Activated CD8-positive, alpha-beta T cell treated with anti-CD3 and anti-CD28 coated beads for 36 hours (primary cell): Measurements from ENCODE around the gene FN3K. TPM values are rescaled to one million over a fixed set of nuclear protein-coding genes. Genes with fewer than 3 reads are reported as not detected.

ENCODE experiments used
- ATAC-seq: fragments of 200-7000 bp; cut with Tn5 transposase; one replicate; pipeline ENCODE4 v1.10.0; 2021; ENCODE audit warnings: mild to moderate bottlenecking, moderate library complexity
- CTCF ChIA-PET: fragments of 350-600 bp; sonication (Branson Sonifier 250); formaldehyde crosslinking; loops from one replicate; lab custom pipeline; 2021; ENCODE audit warnings: antibody characterized with exemption; lab: Charles Lee
- POLR2A ChIA-PET: fragments of 350-600 bp; sonication (Branson Sonifier 250); formaldehyde crosslinking; loops from one replicate; lab custom pipeline; 2021; ENCODE audit warnings: antibody characterized with exemption; lab: Charles Lee
- DNase-seq: peaks from one replicate; pipeline ENCODE4 v3.0.0-alpha.2; 2020
- H3K27ac Mint-ChIP-seq: one replicate; pipeline ENCODE4 v1.8.0; 2021; ENCODE audit warnings: mild to moderate bottlenecking, mixed read lengths
- H3K27me3 Mint-ChIP-seq: one replicate; pipeline ENCODE4 v1.8.0; 2021; ENCODE audit warnings: mixed read lengths
- H3K36me3 Mint-ChIP-seq: one replicate; pipeline ENCODE4 v1.8.0; 2021; ENCODE audit warnings: low read depth, mixed read lengths
- H3K4me1 Mint-ChIP-seq: one replicate; pipeline ENCODE4 v1.8.0; 2021; ENCODE audit warnings: low read depth, mixed read lengths
- H3K4me3 Mint-ChIP-seq: one replicate; pipeline ENCODE4 v1.8.0; 2021; ENCODE audit warnings: mild to moderate bottlenecking, moderate library complexity, mixed read lengths
- H3K9me3 Mint-ChIP-seq: one replicate; pipeline ENCODE4 v1.8.0; 2021; ENCODE audit warnings: mixed read lengths
- CTCF ChIP-seq: fragments of 200-600 bp; IDR thresholded peaks from one replicate; pipeline ENCODE4 v1.8.0; 2022; ENCODE audit warnings: antibody characterized with exemption, mild to moderate bottlenecking
- intact Hi-C: fragments of 100-400 bp; cut with micrococcal nuclease; formaldehyde crosslinking; loops from one replicate; pipeline ENCODE4 v1.10.0; 2022
- total RNA-seq, 2 experiments: library from RNA; stranded (reverse); gene quantifications; one replicate each; pipeline ENCODE4 v1.2.3, GENCODE V29; 2021

The FN3K gene
- total RNA-seq, 2 experiments from 2014 or later, result 0.96 to 1.2 TPM

GRCh38 chr17:82789806-82790205, 54.4 kb downstream of the FN3K start:
- intact Hi-C loops, result loop anchor here (10.0 kb wide), 1 partner anchor 125 kb away; no protein-coding TSS in a partner anchor
- no peak for DNase-seq
- no peaks in the 10 kb centered on the region for H3K4me1 Mint-ChIP-seq
- H3K27ac Mint-ChIP-seq, result no peak overlapping the region
- H3K4me3 Mint-ChIP-seq, result no peak overlapping the region
- no peak for TF ChIP-seq CTCF
- no peak for ATAC-seq
- peaks cover 6% of the 10 kb centered on the region for H3K36me3 Mint-ChIP-seq
- no peaks in the 10 kb centered on the region for H3K9me3 Mint-ChIP-seq
- ChIA-PET POLR2A (no interaction called here), CTCF (no interaction called here)
- H3K27me3 Mint-ChIP-seq, result no peaks in the 10 kb centered on the region

GRCh38 chr17:82790391-82790790, 55.0 kb downstream of the FN3K start:
- ChIA-PET POLR2A (no interaction called here), CTCF (no interaction called here)
- H3K9me3 Mint-ChIP-seq, result no peaks in the 10 kb centered on the region
- peaks cover 6% of the 10 kb centered on the region for H3K36me3 Mint-ChIP-seq
- H3K4me3 Mint-ChIP-seq, result no peak overlapping the region
- H3K27me3 Mint-ChIP-seq, result no peaks in the 10 kb centered on the region
- ATAC-seq (no peak), DNase-seq (no peak)
- H3K27ac Mint-ChIP-seq, result no peak overlapping the region
- no peak for TF ChIP-seq CTCF
- H3K4me1 Mint-ChIP-seq, result no peaks in the 10 kb centered on the region
- intact Hi-C loops, result no loop called here

DNA sequence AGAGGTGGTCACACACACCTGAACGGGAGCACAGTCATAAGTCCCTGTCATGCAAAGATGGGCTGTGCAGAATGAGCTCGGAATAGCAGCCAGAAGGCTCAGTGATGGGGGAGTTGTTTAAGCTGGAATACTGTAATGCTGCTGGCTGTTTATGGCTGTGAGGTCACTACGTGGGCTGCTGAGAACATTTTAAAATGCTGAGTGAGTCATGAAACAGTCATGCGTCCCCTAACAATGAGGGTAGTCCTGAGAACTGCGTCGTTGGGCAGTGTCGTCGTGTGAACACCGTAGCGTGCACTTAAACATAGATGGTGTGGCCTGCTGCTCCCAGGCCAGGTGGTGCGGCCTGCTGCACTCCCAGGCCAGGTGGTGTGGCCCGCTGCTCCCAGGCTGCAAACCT, 56.1 kb downstream of the FN3K start:
- Mint-ChIP-seq H3K36me3 (peaks cover 3% of the 10 kb centered on the region), H3K27ac (no peak overlapping the region), H3K4me3 (no peak overlapping the region), H3K4me1 (no peaks in the 10 kb centered on the region), H3K27me3 (no peaks in the 10 kb centered on the region), H3K9me3 (no peaks in the 10 kb centered on the region)
- ATAC-seq, result no peak
- TF ChIP-seq CTCF, result no peak
- CTCF ChIA-PET, result no interaction called here
- POLR2A ChIA-PET, result interaction anchor here (1.1 kb wide), 1 partner anchor 11 kb away, joined by 3 read pairs; no protein-coding TSS in a partner anchor
- DNase-seq, result no peak
- intact Hi-C loops, result no loop called here

GRCh38 chr17:82793974-82794630, 58.7 kb downstream of the FN3K start:
- DNase-seq (no peak), ATAC-seq (no peak)
- Mint-ChIP-seq H3K27me3 (no peaks in the 10 kb centered on the region), H3K4me3 (no peak overlapping the region), H3K36me3 (peaks cover 6% of the 10 kb centered on the region), H3K9me3 (no peaks in the 10 kb centered on the region), H3K4me1 (no peaks in the 10 kb centered on the region), H3K27ac (no peak overlapping the region)
- CTCF ChIA-PET, result interaction anchor here (1.2 to 1.3 kb wide), 2 partner anchors 10 to 12 kb away, joined by 3 read pairs; no protein-coding TSS in a partner anchor
- POLR2A ChIA-PET, result no interaction called here
- TF ChIP-seq CTCF, result no peak
- intact Hi-C loops, result no loop called here

DNA sequence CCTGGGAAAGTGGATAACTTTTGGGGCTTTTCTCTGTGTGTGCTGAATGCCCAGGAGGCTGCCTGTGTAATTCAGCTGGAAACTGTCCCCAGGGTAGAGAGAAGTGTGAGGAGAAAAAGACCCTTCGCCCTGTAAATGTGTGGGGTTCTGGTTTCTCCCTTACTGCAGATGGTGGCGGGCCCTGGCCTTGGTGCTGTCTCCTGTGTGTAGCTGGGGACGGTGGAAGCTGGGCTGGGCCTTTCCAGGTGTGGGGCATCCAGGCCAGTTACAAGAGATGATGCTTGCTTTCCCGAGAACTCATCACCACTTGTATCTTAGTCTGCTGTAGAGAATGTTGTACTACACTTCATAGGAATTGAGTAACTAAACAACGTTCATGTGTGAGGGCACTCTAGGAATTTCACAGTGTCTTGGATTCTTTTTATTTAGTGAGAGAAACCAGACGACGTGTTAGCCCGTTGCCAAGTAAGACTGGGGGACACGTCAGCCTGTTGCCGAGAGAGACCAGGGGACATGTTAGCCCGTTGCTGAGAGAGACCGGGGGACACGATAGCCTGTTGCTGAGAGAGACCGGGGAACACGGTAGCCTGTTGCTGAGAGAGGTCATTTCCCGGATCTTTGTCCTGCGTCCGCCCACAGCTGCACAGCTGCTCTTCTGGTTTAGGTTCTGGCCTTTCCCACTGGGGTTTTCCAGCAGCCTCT, 59.5 kb downstream of the FN3K start:
- H3K36me3 Mint-ChIP-seq, result peaks cover 9% of the 10 kb centered on the region
- H3K27me3 Mint-ChIP-seq, result no peaks in the 10 kb centered on the region
- ATAC-seq, result no peak
- no peaks in the 10 kb centered on the region for H3K4me1 Mint-ChIP-seq
- H3K4me3 Mint-ChIP-seq, result no peak overlapping the region
- no peak overlapping the region for H3K27ac Mint-ChIP-seq
- DNase-seq, result no peak
- no peak for TF ChIP-seq CTCF
- no peaks in the 10 kb centered on the region for H3K9me3 Mint-ChIP-seq
- ChIA-PET CTCF (interaction anchor here (1.2 to 1.3 kb wide), 2 partner anchors 10 to 13 kb away, joined by 3 read pairs; no protein-coding TSS in a partner anchor), POLR2A (no interaction called here)
- intact Hi-C loops, result no loop called here
